ENCODE results near the gene PKLR. TPM values are rescaled to one million over a fixed set of nuclear protein-coding genes. Genes with fewer than 3 reads are reported as not detected.

PKLR gene
- total and polyA plus RNA-seq, 2 donors (not counting 1 experiment from before 2014, with no cell fraction given), result not detected

- Histone ChIP-seq H4K20me1 (ENCODE audit: control insufficient read depth, extremely low read depth, insufficient read depth, low read length) (no peaks in the 10 kb centered on the region), H3K4me2 (ENCODE audit: extremely low read depth, insufficient read depth, low read length) (no peak overlapping the region), H3K36me3 (ENCODE audit: control insufficient read depth, insufficient read depth, low read length) (peaks cover 16% of the 10 kb centered on the region), H2AFZ (ENCODE audit: low read length) (no peak overlapping the region), H3K27me3 (ENCODE audit: control insufficient read depth, insufficient read depth, low read length) (no peaks in the 10 kb centered on the region), H3K79me2 (ENCODE audit: control insufficient read depth, insufficient read depth, low read length) (peaks cover 39% of the 10 kb centered on the region), H3K4me1 (ENCODE audit: control insufficient read depth, extremely low read depth, insufficient read depth, low read length) (peaks cover 6% of the 10 kb centered on the region), H3K9ac (ENCODE audit: insufficient read depth, low read length) (no peak overlapping the region), H3K27ac (ENCODE audit: insufficient read depth, low read length) (no peak overlapping the region), H3K4me3 (replicated peaks in 1 of 4; ENCODE audit: control extremely low read depth in 1 of 4, insufficient read depth in 1 of 4, low read depth in 3 of 4, low read length in 4 of 4) (no peak overlapping the region), H3K9me3 (ENCODE audit: control insufficient read depth, insufficient read depth, low read depth, low read length) (no peaks in the 10 kb centered on the region)
- TF ChIP-seq EZH2 (IDR thresholded peaks at IDR 0.05; ENCODE audit: low read length, missing control alignments) (no peak), CTCF (conservative IDR thresholded peaks at IDR 0.05 in 1 of 2, IDR thresholded peaks at IDR 0.05 in 1 of 2; ENCODE audit: low read depth in 1 of 2, low read length in 2 of 2) (no peak)
- no peak for DNase-seq (ENCODE audit: low read depth in 2 of 2)
These were observed 12.0 kb upstream of the PKLR start for GRCh38 chr1:155313261-155313660.

GRCh38 chr1:155309423-155310021 lies 8.3 kb upstream of the PKLR start:
- H3K27me3 ChIP-seq (ENCODE audit: control insufficient read depth, insufficient read depth, low read length), result no peaks in the 10 kb centered on the region
- no peaks in the 10 kb centered on the region for H3K9me3 ChIP-seq (ENCODE audit: control insufficient read depth, insufficient read depth, low read depth, low read length)
- H3K4me3 ChIP-seq (replicated peaks in 1 of 4; ENCODE audit: control extremely low read depth in 1 of 4, insufficient read depth in 1 of 4, low read depth in 3 of 4, low read length in 4 of 4), result peak overlapping the region; percentile 61 to 98 (median 74)
- H3K4me2 ChIP-seq (ENCODE audit: extremely low read depth, insufficient read depth, low read length), result peak overlapping the region; percentile 90
- peaks cover 37% of the 10 kb centered on the region for H3K79me2 ChIP-seq (ENCODE audit: control insufficient read depth, insufficient read depth, low read length)
- TF ChIP-seq CTCF (conservative IDR thresholded peaks at IDR 0.05 in 1 of 2, IDR thresholded peaks at IDR 0.05 in 1 of 2; ENCODE audit: low read depth in 1 of 2, low read length in 2 of 2) (no peak), EZH2 (IDR thresholded peaks at IDR 0.05; ENCODE audit: low read length, missing control alignments) (no peak)
- H3K36me3 ChIP-seq (ENCODE audit: control insufficient read depth, insufficient read depth, low read length), result peaks cover 9% of the 10 kb centered on the region
- H3K27ac ChIP-seq (ENCODE audit: insufficient read depth, low read length), result peak overlapping the region; percentile 89
- DNase-seq (ENCODE audit: low read depth in 2 of 2), result no peak
- H3K9ac ChIP-seq (ENCODE audit: insufficient read depth, low read length), result peak overlapping the region; percentile 69
- H4K20me1 ChIP-seq (ENCODE audit: control insufficient read depth, extremely low read depth, insufficient read depth, low read length), result no peaks in the 10 kb centered on the region
- peaks cover 6% of the 10 kb centered on the region for H3K4me1 ChIP-seq (ENCODE audit: control insufficient read depth, extremely low read depth, insufficient read depth, low read length)
- H2AFZ ChIP-seq (ENCODE audit: low read length), result no peak overlapping the region

GRCh38 chr1:155308493-155309422 lies 7.5 kb upstream of the PKLR start, which contains the start of gene FDPS:
TSS of gene FDPS (plus strand) at chr1:155308866. CDS start at chr1:155309790, 924 bp downstream.
- Histone ChIP-seq H3K4me3 (replicated peaks in 1 of 4; ENCODE audit: control extremely low read depth in 1 of 4, insufficient read depth in 1 of 4, low read depth in 3 of 4, low read length in 4 of 4) (peak within 1 kb of the TSS; percentile 61 to 98 (median 74)), H3K9me3 (ENCODE audit: control insufficient read depth, insufficient read depth, low read depth, low read length) (no peaks in the 10 kb centered on the region), H3K4me1 (ENCODE audit: control insufficient read depth, extremely low read depth, insufficient read depth, low read length) (peaks cover 6% of the 10 kb centered on the region), H3K27me3 (ENCODE audit: control insufficient read depth, insufficient read depth, low read length) (no peaks in the 10 kb centered on the region), H4K20me1 (ENCODE audit: control insufficient read depth, extremely low read depth, insufficient read depth, low read length) (no peaks in the 10 kb centered on the region), H3K9ac (ENCODE audit: insufficient read depth, low read length) (peak within 1 kb of the TSS; percentile 69), H3K79me2 (ENCODE audit: control insufficient read depth, insufficient read depth, low read length) (peaks cover 37% of the 10 kb centered on the region), H3K4me2 (ENCODE audit: extremely low read depth, insufficient read depth, low read length) (peak within 1 kb of the TSS; percentile 90), H3K27ac (ENCODE audit: insufficient read depth, low read length) (peak within 1 kb of the TSS; percentile 89), H2AFZ (ENCODE audit: low read length) (peak within 1 kb of the TSS; percentile 79), H3K36me3 (ENCODE audit: control insufficient read depth, insufficient read depth, low read length) (peaks cover 7% of the 10 kb centered on the region)
- TF ChIP-seq EZH2 (IDR thresholded peaks at IDR 0.05; ENCODE audit: low read length, missing control alignments), result no peak
- no peak for TF ChIP-seq CTCF (conservative IDR thresholded peaks at IDR 0.05 in 1 of 2, IDR thresholded peaks at IDR 0.05 in 1 of 2; ENCODE audit: low read depth in 1 of 2, low read length in 2 of 2)
- peak; percentile 99 for DNase-seq (ENCODE audit: low read depth in 2 of 2)
